HepG2 (cell line): Measurements from ENCODE around the gene KHK. TPM values are rescaled to one million over a fixed set of nuclear protein-coding genes. Genes with fewer than 3 reads are reported as not detected.

Source experiments
- HDAC1 ChIP-seq: sonication (generic); formaldehyde crosslinking; IDR thresholded peaks from 2 replicates; pipeline ENCODE4 v1.5.1; 2020; ENCODE audit warnings: mild to moderate bottlenecking, missing genetic modification reagents
- HMG20A ChIP-seq: IDR thresholded peaks from 2 replicates; pipeline ENCODE4 v1.6.1; 2016; ENCODE audit warnings: borderline replicate concordance
- JARID2 ChIP-seq: sonication (generic); formaldehyde crosslinking; IDR thresholded peaks from 2 replicates; pipeline ENCODE4 v1.8.1; 2023; ENCODE audit warnings: missing genetic modification reagents, inconsistent platforms; ENCODE audit not compliant: insufficient replicate concordance
- TAF15 ChIP-seq: fragments of 200-400 bp; formaldehyde crosslinking; IDR thresholded peaks from one replicate; pipeline ENCODE4 v1.6.1; 2018; ENCODE audit warnings: mild to moderate bottlenecking, low read depth, low read length; ENCODE audit not compliant: poor library complexity, severe bottlenecking
- TEAD3 ChIP-seq: optimal IDR thresholded peaks from 2 replicates; pipeline ENCODE3; 2016; ENCODE audit warnings: borderline replicate concordance
- ZMYM4 ChIP-seq: sonication (generic); formaldehyde crosslinking; IDR thresholded peaks from 2 replicates; pipeline ENCODE4 v1.8.1; 2023; ENCODE audit warnings: mild to moderate bottlenecking, missing genetic modification reagents
- ZNF766 ChIP-seq: sonication (generic); formaldehyde crosslinking; IDR thresholded peaks from 2 replicates; pipeline ENCODE4 v1.5.0; 2020; ENCODE audit warnings: missing genetic modification reagents, borderline replicate concordance
- ZNF790 ChIP-seq: sonication (generic); formaldehyde crosslinking; IDR thresholded peaks from 2 replicates; pipeline ENCODE4 v1.8.0; 2022; ENCODE audit warnings: missing genetic modification reagents, mild to moderate bottlenecking, borderline replicate concordance
- polyA plus RNA-seq, 8 experiments: library from polyadenylated mRNA; depleted of rRNA in 3 of 8; stranded (reverse) in 7 of 8; unstranded in 1 of 8; fragments of >200 nt; fragmentation: Illumina TruSeq in 4 of 8; extraction: Trizol in 4 of 8; gene quantifications; 2 replicates each; pipeline versions ENCODE4 v1.2.1 to v1.2.3, GENCODE V29; 2011 to 2016; ENCODE audit warnings: low read depth in 4 of 8, missing spikeins in 1 of 8, mixed read lengths in 1 of 8; ENCODE audit not compliant: insufficient read depth in 1 of 8
- total RNA-seq, 5 experiments: library from RNA; depleted of rRNA; stranded (reverse); fragments of >200 nt; fragmentation: Illumina TruSeq; extraction: Trizol; gene quantifications; 2 replicates each; pipeline ENCODE4 v1.2.3, GENCODE V29; 2016; ENCODE audit warnings: low read depth in 1 of 5
- TF ChIP-seq, protein P1 (sequence below): sonication (generic); formaldehyde crosslinking; IDR thresholded peaks from 2 replicates; pipeline ENCODE4 v1.5.0; 2020; ENCODE audit warnings: missing genetic modification reagents
- TF ChIP-seq, protein P2 (sequence below): sonication (generic); formaldehyde crosslinking; IDR thresholded peaks from 2 replicates; pipeline ENCODE4 v1.4.0; 2020; ENCODE audit warnings: missing genetic modification reagents
- TF ChIP-seq, protein P3 (sequence below): conservative IDR thresholded peaks from 2 replicates; pipeline ENCODE4 v1.6.1; 2018; ENCODE audit warnings: missing genetic modification reagents
- TF ChIP-seq, protein P4 (sequence below): sonication (generic); formaldehyde crosslinking; conservative IDR thresholded peaks from 2 replicates; pipeline ENCODE4 v1.8.0; 2022; ENCODE audit warnings: missing genetic modification reagents
- TF ChIP-seq, protein P5 (sequence below): sonication (generic); formaldehyde crosslinking; IDR thresholded peaks from 2 replicates; pipeline ENCODE4 v1.5.0; 2020; ENCODE audit warnings: missing genetic modification reagents, mild to moderate bottlenecking, borderline replicate concordance
- TF ChIP-seq, protein P6 (sequence below): sonication (generic); formaldehyde crosslinking; conservative IDR thresholded peaks from 2 replicates; pipeline ENCODE4 v1.8.1; 2023; ENCODE audit warnings: missing genetic modification reagents
- TF ChIP-seq, protein P7 (sequence below): sonication (generic); formaldehyde crosslinking; IDR thresholded peaks from 2 replicates; pipeline ENCODE4 v1.5.1; 2020; ENCODE audit warnings: mild to moderate bottlenecking, missing genetic modification reagents, moderate library complexity

KHK gene
- total and polyA plus RNA-seq, 2 of the 13 experiments (the other 11 are each of a cell fraction or from before 2014, with no cell fraction given), result 40.9 to 99.2 TPM

DNA sequence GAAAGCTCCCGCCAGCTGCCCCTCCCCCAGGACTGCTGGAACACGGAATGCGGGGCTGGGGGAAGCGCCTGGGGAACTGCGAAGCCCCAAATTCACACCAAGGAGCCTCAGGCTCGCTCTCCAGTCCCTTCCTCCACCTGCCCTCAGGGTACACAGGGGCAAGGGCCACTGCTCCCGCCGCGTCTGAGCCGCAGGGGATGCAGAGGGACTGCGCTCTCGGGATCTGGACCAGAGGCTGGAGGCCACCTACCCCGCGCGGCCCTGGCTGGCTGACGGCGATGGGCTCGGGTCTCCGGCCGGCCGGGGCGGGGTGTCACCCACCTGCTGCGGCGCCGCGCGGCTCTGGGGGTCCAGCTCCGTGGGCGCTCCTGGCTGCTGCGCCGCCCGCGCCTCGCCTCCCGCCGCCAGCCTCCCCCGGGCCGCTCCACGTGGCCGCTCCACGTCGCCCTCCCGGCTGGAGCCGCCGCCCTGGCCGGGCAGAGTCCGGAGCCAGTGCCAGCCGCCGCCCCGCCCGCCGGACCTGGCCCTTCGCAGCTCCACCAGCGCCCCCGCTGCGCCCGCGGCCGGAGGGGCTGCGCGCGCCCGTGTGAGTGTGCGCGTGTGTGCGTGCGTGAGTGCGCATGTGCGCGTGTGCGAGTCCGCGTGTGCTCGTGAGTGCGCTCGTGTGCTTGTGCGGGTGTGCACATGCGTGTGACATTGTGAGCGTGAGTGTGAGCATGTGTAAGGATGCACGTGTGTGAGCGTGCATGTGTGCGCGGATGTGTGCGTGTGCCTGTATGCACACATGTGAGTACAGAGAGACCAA lies 32.2 kb downstream of the KHK start, which contains the start of gene CGREF1 (continued):
- TF ChIP-seq, protein P1, sequence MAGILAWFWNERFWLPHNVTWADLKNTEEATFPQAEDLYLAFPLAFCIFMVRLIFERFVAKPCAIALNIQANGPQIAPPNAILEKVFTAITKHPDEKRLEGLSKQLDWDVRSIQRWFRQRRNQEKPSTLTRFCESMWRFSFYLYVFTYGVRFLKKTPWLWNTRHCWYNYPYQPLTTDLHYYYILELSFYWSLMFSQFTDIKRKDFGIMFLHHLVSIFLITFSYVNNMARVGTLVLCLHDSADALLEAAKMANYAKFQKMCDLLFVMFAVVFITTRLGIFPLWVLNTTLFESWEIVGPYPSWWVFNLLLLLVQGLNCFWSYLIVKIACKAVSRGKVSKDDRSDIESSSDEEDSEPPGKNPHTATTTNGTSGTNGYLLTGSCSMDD (CRISPR knock-in tag), result no peak
- TF ChIP-seq HMG20A (CRISPR knock-in tag) (no peak), JARID2 (CRISPR knock-in tag) (no peak), TAF15 (peak; percentile 23), HDAC1 (CRISPR knock-in tag) (no peak), TEAD3 (CRISPR knock-in tag) (peak; percentile 18), ZMYM4 (CRISPR knock-in tag) (peak; percentile 39), ZNF766 (CRISPR knock-in tag) (no peak), ZNF790 (CRISPR knock-in tag) (peak; percentile 40; the same call in 1 of the 2 replicates)
- TF ChIP-seq, protein P2, sequence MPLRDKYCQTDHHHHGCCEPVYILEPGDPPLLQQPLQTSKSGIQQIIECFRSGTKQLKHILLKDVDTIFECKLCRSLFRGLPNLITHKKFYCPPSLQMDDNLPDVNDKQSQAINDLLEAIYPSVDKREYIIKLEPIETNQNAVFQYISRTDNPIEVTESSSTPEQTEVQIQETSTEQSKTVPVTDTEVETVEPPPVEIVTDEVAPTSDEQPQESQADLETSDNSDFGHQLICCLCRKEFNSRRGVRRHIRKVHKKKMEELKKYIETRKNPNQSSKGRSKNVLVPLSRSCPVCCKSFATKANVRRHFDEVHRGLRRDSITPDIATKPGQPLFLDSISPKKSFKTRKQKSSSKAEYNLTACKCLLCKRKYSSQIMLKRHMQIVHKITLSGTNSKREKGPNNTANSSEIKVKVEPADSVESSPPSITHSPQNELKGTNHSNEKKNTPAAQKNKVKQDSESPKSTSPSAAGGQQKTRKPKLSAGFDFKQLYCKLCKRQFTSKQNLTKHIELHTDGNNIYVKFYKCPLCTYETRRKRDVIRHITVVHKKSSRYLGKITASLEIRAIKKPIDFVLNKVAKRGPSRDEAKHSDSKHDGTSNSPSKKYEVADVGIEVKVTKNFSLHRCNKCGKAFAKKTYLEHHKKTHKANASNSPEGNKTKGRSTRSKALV (CRISPR knock-in tag), result 0 out of 2 replicates have a peak, but pooled peaks have one; percentile 28
- TF ChIP-seq, protein P3, sequence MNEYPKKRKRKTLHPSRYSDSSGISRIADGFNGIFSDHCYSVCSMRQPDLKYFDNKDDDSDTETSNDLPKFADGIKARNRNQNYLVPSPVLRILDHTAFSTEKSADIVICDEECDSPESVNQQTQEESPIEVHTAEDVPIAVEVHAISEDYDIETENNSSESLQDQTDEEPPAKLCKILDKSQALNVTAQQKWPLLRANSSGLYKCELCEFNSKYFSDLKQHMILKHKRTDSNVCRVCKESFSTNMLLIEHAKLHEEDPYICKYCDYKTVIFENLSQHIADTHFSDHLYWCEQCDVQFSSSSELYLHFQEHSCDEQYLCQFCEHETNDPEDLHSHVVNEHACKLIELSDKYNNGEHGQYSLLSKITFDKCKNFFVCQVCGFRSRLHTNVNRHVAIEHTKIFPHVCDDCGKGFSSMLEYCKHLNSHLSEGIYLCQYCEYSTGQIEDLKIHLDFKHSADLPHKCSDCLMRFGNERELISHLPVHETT (CRISPR knock-in tag), result peak; percentile 48; the same call in 1 of the 2 replicates
- TF ChIP-seq, protein P4, sequence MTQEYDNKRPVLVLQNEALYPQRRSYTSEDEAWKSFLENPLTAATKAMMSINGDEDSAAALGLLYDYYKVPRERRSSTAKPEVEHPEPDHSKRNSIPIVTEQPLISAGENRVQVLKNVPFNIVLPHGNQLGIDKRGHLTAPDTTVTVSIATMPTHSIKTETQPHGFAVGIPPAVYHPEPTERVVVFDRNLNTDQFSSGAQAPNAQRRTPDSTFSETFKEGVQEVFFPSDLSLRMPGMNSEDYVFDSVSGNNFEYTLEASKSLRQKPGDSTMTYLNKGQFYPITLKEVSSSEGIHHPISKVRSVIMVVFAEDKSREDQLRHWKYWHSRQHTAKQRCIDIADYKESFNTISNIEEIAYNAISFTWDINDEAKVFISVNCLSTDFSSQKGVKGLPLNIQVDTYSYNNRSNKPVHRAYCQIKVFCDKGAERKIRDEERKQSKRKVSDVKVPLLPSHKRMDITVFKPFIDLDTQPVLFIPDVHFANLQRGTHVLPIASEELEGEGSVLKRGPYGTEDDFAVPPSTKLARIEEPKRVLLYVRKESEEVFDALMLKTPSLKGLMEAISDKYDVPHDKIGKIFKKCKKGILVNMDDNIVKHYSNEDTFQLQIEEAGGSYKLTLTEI (CRISPR knock-in tag), result no peak
- TF ChIP-seq, protein P5, sequence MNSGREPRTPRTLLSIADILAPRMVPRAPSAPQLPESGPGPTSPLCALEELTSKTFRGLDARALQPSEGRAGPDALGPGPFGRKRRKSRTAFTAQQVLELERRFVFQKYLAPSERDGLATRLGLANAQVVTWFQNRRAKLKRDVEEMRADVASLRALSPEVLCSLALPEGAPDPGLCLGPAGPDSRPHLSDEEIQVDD (CRISPR knock-in tag), result 0 out of 2 replicates have a peak, but pooled peaks have one; percentile 44
- TF ChIP-seq, protein P6, sequence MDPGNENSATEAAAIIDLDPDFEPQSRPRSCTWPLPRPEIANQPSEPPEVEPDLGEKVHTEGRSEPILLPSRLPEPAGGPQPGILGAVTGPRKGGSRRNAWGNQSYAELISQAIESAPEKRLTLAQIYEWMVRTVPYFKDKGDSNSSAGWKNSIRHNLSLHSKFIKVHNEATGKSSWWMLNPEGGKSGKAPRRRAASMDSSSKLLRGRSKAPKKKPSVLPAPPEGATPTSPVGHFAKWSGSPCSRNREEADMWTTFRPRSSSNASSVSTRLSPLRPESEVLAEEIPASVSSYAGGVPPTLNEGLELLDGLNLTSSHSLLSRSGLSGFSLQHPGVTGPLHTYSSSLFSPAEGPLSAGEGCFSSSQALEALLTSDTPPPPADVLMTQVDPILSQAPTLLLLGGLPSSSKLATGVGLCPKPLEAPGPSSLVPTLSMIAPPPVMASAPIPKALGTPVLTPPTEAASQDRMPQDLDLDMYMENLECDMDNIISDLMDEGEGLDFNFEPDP (CRISPR knock-in tag), result no peak
- TF ChIP-seq, protein P7, sequence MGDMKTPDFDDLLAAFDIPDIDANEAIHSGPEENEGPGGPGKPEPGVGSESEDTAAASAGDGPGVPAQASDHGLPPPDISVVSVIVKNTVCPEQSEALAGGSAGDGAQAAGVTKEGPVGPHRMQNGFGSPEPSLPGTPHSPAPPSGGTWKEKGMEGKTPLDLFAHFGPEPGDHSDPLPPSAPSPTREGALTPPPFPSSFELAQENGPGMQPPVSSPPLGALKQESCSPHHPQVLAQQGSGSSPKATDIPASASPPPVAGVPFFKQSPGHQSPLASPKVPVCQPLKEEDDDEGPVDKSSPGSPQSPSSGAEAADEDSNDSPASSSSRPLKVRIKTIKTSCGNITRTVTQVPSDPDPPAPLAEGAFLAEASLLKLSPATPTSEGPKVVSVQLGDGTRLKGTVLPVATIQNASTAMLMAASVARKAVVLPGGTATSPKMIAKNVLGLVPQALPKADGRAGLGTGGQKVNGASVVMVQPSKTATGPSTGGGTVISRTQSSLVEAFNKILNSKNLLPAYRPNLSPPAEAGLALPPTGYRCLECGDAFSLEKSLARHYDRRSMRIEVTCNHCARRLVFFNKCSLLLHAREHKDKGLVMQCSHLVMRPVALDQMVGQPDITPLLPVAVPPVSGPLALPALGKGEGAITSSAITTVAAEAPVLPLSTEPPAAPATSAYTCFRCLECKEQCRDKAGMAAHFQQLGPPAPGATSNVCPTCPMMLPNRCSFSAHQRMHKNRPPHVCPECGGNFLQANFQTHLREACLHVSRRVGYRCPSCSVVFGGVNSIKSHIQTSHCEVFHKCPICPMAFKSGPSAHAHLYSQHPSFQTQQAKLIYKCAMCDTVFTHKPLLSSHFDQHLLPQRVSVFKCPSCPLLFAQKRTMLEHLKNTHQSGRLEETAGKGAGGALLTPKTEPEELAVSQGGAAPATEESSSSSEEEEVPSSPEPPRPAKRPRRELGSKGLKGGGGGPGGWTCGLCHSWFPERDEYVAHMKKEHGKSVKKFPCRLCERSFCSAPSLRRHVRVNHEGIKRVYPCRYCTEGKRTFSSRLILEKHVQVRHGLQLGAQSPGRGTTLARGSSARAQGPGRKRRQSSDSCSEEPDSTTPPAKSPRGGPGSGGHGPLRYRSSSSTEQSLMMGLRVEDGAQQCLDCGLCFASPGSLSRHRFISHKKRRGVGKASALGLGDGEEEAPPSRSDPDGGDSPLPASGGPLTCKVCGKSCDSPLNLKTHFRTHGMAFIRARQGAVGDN (CRISPR knock-in tag), result peak; percentile 80
